NCI-H2196 treated with DMSO at 0.1 percent for 48 hours (cell line): ENCODE measurements around the gene PSME3.
"Not testable (repeated sequence)": the region's sequence is repeated elsewhere in the genome, so short reads cannot be mapped to it uniquely, and the experiment has no call there.

Experiments used
- DNase-seq: peaks from one replicate; lab custom pipeline; 2025; ENCODE audit not compliant: unreplicated experiment; lab: John Stamatoyannopoulos, UW

The PSME3 gene

DNA sequence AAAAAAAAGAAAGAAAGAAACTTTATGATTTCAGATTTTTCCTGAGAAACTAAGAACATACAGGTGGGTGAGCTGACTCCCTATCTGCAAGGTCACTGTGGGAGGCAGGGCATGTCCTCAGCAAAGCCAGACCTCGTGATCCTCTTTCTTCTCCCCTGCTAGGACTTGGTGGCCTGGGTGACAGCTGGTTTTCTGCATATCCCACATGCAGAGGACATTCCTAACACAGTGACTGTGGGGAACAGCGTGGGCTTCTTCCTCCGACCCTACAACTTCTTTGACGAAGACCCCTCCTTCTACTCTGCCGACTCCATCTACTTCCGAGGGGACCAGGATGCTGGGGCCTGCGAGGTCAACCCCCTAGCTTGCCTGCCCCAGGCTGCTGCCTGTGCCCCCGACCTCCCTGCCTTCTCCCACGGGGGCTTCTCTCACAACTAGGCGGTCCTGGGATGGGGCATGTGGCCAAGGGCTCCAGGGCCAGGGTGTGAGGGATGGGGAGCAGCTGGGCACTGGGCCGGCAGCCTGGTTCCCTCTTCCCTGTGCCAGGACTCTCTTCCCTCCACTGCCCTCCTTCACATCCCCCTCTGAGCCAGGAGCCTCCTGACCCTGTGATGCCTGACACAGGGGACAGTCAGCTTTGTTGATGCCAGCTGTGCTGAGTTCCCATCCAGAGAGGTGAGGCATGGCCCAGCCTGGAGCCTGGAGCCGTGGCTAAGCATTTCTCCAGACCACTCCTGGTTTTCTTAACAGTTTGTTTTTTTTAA is 40.9 kb downstream of the PSME3 start:
- not testable (repeated sequence) for DNase-seq

DNA sequence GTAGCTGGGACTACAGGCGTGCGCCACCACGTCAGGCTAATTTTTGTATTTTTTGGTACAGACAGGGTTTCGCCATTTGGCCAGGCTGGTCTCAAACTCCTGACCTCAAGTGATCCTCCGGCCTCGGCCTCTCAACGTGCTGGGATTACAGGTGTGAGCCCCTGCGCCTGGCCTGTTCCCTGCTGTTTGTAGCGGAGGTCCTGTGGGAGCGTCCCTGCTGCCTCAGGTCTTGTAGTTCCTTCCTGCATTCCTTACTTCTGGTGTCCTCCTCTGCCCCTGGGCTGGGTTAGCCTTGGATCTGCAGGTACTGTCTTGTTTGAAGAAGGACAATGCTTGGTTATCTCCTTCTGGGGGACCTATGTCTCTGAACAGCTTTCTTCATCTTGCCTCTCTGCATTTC is 43.8 kb downstream of the PSME3 start:
- no peak for DNase-seq

DNA sequence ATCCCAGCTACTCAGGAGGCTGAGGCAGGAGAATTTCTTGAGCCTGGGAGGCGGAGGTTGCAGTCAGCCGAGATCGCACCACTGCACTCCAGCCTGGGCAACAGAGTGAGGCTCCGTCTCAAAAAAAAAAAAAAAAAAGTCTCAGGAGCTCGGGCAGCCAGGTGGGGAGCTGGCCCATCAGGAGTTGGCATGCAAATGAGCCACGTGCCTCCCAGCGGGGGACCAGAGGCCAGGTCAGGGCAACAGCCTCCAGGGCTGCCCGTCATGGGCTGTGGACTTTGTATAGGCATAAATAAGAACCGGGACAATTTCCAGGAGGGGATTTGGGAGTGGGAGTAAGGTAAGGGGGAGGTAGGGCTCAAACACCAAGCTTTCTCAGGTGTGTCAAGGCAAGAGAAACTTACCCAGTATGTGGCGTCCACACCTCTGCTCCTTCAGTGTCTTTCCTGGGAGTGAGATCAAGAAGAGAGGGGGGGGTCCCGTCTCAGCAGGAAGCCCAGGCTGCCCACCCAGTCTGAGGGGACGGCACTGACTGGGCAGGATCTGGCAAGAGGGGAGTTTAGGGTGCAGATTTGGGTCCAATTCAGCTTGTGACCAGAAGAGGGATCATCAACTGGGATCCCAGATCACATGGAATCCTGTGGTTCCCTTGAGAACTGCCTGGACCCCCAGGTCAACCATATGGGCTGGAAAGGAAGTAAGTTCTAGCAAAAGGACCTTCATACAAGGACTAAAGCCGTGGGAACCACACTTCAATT is 45.1 kb downstream of the PSME3 start:
- no peak for DNase-seq

DNA sequence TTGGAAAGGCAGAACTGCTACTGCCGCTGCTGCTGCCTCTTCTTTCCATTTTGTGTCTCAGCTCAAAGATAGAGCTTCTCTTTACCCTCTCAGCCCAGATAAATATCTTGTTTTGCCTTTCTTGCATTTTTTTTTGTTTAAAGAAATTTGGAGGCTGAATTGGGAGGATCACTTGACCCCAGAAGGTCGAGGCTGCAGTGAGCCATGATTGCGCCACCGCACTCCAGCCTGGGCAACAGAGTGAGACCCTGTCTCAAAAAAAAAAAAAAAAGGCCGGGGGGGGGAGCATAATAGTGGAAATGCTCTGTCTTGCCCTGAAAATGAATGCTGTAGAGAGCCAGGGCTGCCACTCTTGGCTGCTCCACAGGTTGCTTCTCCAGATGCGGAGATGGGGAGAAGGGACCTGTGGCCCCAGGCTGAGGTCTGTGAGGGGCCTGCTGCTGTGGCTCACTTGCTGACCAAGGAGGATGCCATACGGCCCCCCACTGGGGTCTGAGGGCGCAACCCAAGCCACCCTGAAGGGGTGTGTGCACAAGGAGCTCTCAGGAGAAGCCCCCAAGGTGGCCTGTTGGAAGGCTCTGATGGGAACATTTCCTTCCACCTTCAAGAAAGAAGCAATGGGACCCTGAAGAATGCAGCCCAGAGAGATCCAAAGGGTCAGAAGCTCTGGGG is 45.9 kb downstream of the PSME3 start:
- DNase-seq = no peak

GRCh38 chr17:42879596-42879985 is 46.4 kb downstream of the PSME3 start:
- no peak for DNase-seq

- no peak for DNase-seq
Observed at GRCh38 chr17:42880776-42881310, 47.6 kb downstream of the PSME3 start.

DNA sequence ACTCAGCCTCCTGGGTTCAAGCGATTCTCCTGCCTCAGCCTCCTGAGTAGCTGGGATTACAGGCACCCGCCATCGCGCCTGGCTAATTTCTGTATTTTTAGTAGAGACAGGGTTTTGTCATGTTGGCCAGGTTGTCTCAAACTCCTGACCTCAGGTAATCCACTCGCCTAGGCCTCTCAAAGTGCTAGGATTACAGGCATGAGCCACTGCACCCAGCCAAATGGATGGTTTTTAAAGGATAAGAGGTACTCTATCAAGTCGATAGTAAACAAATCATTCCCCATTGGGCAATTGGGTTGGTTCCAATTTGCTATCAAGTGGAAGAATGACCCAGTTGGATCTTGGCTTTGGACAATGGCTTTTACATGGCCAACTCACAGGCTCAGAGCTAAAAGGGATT is 48.5 kb downstream of the PSME3 start:
- DNase-seq = not testable (repeated sequence)

DNA sequence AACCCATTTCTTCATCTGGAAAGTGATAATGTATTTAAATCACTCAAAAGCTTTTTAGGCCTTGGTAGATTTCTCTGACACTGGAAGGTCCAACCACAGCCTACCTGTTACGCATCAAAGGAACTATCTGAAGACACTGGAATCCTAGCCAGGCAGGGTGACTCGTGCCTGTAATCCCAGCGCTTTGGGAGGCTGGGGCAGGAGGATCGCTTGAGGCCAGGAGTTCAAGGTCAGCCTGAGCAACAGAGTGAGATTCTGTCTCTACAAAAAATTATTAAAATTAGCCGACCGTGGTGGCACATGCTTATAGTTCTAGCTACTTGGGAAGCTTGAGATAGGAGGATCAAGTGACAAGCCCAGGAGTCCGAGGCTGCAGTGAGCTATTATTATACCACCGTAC is 49.0 kb downstream of the PSME3 start:
- no peak for DNase-seq

DNA sequence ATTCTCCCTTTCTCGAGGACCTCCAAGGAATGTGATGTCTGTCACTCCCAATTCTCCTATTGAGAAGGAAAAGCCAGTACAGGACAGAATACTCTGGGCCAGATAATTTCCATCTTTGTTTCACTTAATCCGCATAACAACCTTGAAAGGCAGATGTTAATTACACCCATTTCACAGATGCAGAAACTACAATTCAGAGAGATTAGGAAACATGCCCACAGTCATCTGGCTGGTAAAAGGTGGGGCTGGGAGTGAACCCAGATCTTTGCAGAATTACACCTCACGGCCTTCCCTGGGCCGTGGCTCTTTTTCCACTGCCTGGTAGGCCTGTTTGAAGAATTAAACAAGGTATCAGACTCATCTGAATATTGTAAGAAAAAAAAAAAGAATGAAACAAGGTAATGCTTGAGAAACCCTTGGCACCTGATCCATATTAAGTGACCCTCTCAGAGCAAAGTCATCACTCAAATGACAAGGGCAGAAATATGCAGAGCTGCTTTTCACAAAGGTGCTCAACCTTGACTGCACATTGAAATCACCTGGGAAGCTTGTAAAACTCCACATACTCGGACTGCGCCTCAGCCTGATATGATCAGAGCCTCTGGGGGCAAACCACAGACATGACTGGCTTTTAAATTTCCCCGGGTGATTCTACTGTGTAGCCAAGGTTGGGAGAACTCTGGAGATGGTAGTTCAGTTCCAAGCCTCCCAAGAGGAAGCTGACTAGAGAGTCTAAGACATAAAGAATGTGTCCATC is 50.8 kb downstream of the PSME3 start:
- DNase-seq = no peak

- DNase-seq = not testable (repeated sequence)
Observed at GRCh38 chr17:42885806-42886205, 52.6 kb downstream of the PSME3 start.

DNA sequence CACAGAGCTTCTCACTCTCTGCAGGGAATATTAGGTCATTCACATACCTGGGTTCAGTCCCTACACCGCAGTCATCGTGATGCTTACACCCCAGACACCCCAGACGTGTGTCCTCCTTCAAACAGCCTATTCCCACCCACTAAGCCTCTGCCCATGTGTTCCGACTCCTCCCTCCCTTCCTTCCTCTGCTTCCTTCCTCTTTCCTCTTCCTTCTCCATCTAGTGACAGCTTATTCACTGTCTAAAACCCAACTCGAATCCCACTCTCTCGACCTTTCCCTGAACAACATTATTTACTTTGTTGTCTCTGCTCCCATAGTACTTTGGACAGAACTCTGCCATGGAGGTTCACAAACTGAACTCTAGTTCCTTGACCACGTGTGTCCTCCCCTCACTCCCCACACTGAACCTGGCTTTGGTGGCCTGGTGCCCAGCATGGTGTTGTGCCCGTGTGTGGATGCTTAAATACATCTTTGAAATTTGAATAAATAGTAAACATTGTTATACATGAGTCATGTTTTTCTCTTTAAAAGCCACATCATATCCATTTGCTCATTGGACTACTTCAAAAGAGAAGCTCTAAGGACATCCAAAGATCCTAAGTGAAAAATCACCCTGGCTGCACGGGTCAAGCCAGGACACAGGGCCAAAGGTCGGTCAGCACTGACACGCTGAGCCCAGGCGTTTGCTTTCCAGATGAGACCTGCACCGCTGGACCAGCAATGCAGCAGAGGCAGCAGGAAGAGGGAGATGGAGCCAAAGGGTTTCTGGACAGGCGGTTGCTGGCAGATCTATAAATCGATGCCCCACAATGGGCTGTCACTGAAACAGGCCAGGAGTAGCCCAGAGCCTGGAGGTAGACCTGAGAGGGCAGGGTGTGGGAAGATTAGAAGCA is 53.3 kb downstream of the PSME3 start:
- no peak for DNase-seq

DNA sequence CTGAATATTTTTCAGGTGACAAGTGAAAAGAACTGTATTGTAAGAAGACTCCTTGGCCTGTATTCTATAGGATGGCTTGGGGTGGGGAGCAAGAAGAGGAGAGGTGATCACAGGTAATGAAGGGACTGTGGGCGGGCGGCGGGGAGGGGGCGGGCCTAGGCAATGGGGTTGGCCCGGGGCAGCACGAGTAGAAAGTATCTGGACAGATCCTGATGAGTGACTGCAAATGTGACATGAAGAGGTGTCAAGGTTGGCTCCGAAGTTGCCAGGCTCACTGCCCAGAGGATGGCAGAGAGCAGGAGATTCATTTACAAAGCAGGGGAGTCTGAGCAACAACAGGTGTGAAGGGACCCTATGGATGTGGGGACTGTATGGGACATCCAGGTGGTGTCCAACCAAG is 56.6 kb downstream of the PSME3 start:
- no peak for DNase-seq

DNA sequence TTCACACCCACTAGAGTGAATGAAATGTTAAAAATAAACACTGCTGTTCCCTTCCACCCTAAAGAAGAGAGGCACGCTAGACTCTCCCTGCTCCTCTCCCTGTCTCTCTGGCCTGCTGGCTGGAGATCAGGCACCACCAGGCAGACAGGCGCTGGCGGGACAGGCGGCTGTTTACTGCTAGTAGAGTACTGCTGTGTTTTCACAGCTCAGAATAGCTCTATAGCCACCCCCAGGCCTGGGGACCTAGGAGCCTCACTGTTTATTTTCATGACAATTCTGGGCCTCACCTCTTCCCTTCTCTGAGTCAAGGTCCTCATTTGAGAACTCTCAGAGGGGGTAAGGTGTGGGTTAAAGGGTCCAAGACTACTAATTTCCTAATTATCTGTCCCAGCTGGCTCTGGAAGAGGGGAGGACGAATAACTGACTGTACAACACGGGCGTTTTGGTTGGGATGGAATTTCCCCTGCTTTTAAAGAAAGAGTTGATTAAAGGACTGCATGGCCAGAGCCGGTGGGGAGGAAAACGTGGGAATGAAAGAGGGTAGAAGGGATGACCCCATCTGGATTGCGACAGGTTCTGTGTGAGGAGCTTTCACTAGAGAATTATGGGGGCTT is 58.4 kb downstream of the PSME3 start:
- no peak for DNase-seq

GRCh38 chr17:42893359-42893758 is 60.2 kb downstream of the PSME3 start:
- DNase-seq = no peak
